ENCODE measurements around the gene DQX1. TPM values are rescaled to one million over a fixed set of nuclear protein-coding genes. Genes with fewer than 3 reads are reported as not detected.
A peak's percentile ranks its signal among the peaks of the same experiment; 100 is the strongest.

The DQX1 gene
- total RNA-seq, 1 donor from 2014 or later, result not detected

GRCh38 chr2:74499267-74499939 is 26.6 kb downstream of the DQX1 start, which contains the start of gene LBX2:
Gene LBX2 (minus strand): TSS chr2:74499603. CDS start chr2:74499537, 66 bp downstream.
- no peak for DNase-seq (ENCODE audit: low spot score)
- H3K36me3 Mint-ChIP-seq (ENCODE audit: low read depth), result peaks cover 4% of the 10 kb centered on the region
- H3K4me1 Mint-ChIP-seq (ENCODE audit: low read depth), result peaks cover 47% of the 10 kb centered on the region
- peak within 1 kb of the TSS; percentile 22 for H3K27ac Mint-ChIP-seq (ENCODE audit: unreplicated experiment)
- H3K27me3 Mint-ChIP-seq (ENCODE audit: low read depth), result peaks cover 25% of the 10 kb centered on the region
- peak within 1 kb of the TSS; percentile 72 for H3K4me3 Mint-ChIP-seq (ENCODE audit: unreplicated experiment)
- H3K9me3 Mint-ChIP-seq (ENCODE audit: low read depth), result no peaks in the 10 kb centered on the region
- TF ChIP-seq CTCF (IDR thresholded peaks at IDR 0.05), result no peak

- no peak for TF ChIP-seq CTCF (IDR thresholded peaks at IDR 0.05)
- H3K36me3 Mint-ChIP-seq (ENCODE audit: low read depth), result peaks cover 9% of the 10 kb centered on the region
- peaks cover 25% of the 10 kb centered on the region for H3K27me3 Mint-ChIP-seq (ENCODE audit: low read depth)
- H3K4me3 Mint-ChIP-seq (ENCODE audit: unreplicated experiment), result peak overlapping the region; percentile 72
- H3K27ac Mint-ChIP-seq (ENCODE audit: unreplicated experiment), result peak overlapping the region; percentile 22
- no peak for DNase-seq (ENCODE audit: low spot score)
- H3K4me1 Mint-ChIP-seq (ENCODE audit: low read depth), result peaks cover 40% of the 10 kb centered on the region
- H3K9me3 Mint-ChIP-seq (ENCODE audit: low read depth), result no peaks in the 10 kb centered on the region
Observed at GRCh38 chr2:74498500-74499266, 27.3 kb downstream of the DQX1 start.

- Mint-ChIP-seq H3K4me1 (ENCODE audit: low read depth) (peaks cover 34% of the 10 kb centered on the region), H3K4me3 (ENCODE audit: unreplicated experiment) (peak overlapping the region; percentile 72), H3K9me3 (ENCODE audit: low read depth) (no peaks in the 10 kb centered on the region), H3K36me3 (ENCODE audit: low read depth) (peaks cover 13% of the 10 kb centered on the region), H3K27ac (ENCODE audit: unreplicated experiment) (no peak overlapping the region), H3K27me3 (ENCODE audit: low read depth) (peaks cover 25% of the 10 kb centered on the region)
- no peak for TF ChIP-seq CTCF (IDR thresholded peaks at IDR 0.05)
- DNase-seq (ENCODE audit: low spot score), result no peak
Observed at GRCh38 chr2:74497777-74498499, 28.1 kb downstream of the DQX1 start.

GRCh38 chr2:74496997-74497776 is 28.8 kb downstream of the DQX1 start:
- H3K4me3 Mint-ChIP-seq (ENCODE audit: unreplicated experiment), result peak overlapping the region; percentile 72
- H3K27ac Mint-ChIP-seq (ENCODE audit: unreplicated experiment), result no peak overlapping the region
- H3K4me1 Mint-ChIP-seq (ENCODE audit: low read depth), result peaks cover 27% of the 10 kb centered on the region
- H3K36me3 Mint-ChIP-seq (ENCODE audit: low read depth), result peaks cover 20% of the 10 kb centered on the region
- no peak for DNase-seq (ENCODE audit: low spot score)
- no peaks in the 10 kb centered on the region for H3K9me3 Mint-ChIP-seq (ENCODE audit: low read depth)
- peaks cover 25% of the 10 kb centered on the region for H3K27me3 Mint-ChIP-seq (ENCODE audit: low read depth)
- no peak for TF ChIP-seq CTCF (IDR thresholded peaks at IDR 0.05)

Measured in chondrocyte (in vitro differentiated cells).